GM18873 (cell line): ENCODE data around the gene ANO8.
A peak's percentile ranks its signal among the peaks of the same experiment; 100 is the strongest.

Source experiments
- ATAC-seq: cut with Tn5 transposase; IDR thresholded peaks from one replicate; pipeline ENCODE4 v1.9.1; 2021; ENCODE audit warnings: mild to moderate bottlenecking, moderate library complexity, moderate number of reproducible peaks; ENCODE audit not compliant: unreplicated experiment, low FRiP score

Gene ANO8

GRCh38 chr19:17314007-17314593 is 20.6 kb downstream of the ANO8 start:
- ATAC-seq: no peak

- no peak for ATAC-seq
Observed at GRCh38 chr19:17312189-17313113, 22.2 kb downstream of the ANO8 start.

GRCh38 chr19:17311455-17312188 is 23.0 kb downstream of the ANO8 start:
- ATAC-seq: no peak

- ATAC-seq: no peak
Observed at GRCh38 chr19:17309965-17310461, 24.6 kb downstream of the ANO8 start.

GRCh38 chr19:17309198-17309964 is 25.3 kb downstream of the ANO8 start, which contains the start of gene DDA1:
DDA1 (plus strand) TSS chr19:17309563; CDS start chr19:17309655, 92 bp downstream.
- peak; percentile 46 for ATAC-seq

GRCh38 chr19:17307876-17308377 is 26.7 kb downstream of the ANO8 start:
- no peak for ATAC-seq

- no peak for ATAC-seq
Observed at GRCh38 chr19:17306285-17306714, 28.4 kb downstream of the ANO8 start.

GRCh38 chr19:17305517-17306284 is 29.0 kb downstream of the ANO8 start, which contains the start of gene MRPL34:
MRPL34 (plus strand) TSS chr19:17305872; CDS start chr19:17305893, 21 bp downstream.
- ATAC-seq: peak; percentile 79

GRCh38 chr19:17305216-17305516 is 29.5 kb downstream of the ANO8 start:
- no peak for ATAC-seq

- ATAC-seq: no peak
Observed at GRCh38 chr19:17304386-17305215, 30.1 kb downstream of the ANO8 start.

GRCh38 chr19:17303940-17304267 is 30.8 kb downstream of the ANO8 start:
- ATAC-seq: no peak

- peak; percentile 46 for ATAC-seq
Observed at GRCh38 chr19:17303167-17303939, 31.3 kb downstream of the ANO8 start, which contains the start of gene ABHD8. ABHD8 (minus strand) TSS chr19:17303425; CDS start chr19:17301616, 1,809 bp downstream.

GRCh38 chr19:17302391-17303166 is 32.1 kb downstream of the ANO8 start:
- no peak for ATAC-seq

- no peak for ATAC-seq
Observed at GRCh38 chr19:17300992-17301619, 33.5 kb downstream of the ANO8 start.

GRCh38 chr19:17296976-17297375 is 37.7 kb downstream of the ANO8 start:
- ATAC-seq: no peak

- no peak for ATAC-seq
Observed at GRCh38 chr19:17296273-17296672, 38.4 kb downstream of the ANO8 start.
